Neural cell (in vitro differentiated cells): ENCODE results near the gene MACROD1. TPM values are rescaled to one million over a fixed set of nuclear protein-coding genes. Genes with fewer than 3 reads are reported as not detected.

Source experiments
- H2AFZ ChIP-seq: fragments of 200-600, 300-800 bp; sonication (generic), shearing (Covaris generic); 2 replicates; pipeline ENCODE4 v1.6.0; 2014; ENCODE audit warnings: low read depth, mild to moderate bottlenecking, antibody characterized with exemption, low read length, moderate library complexity
- H3F3A ChIP-seq: fragments of 200-600 bp; shearing (Covaris generic); 2 replicates; pipeline ENCODE4 v1.6.1; 2016; ENCODE audit warnings: mild to moderate bottlenecking, moderate library complexity, mixed read lengths, antibody characterized with exemption, low read length; ENCODE audit not compliant: insufficient read depth, poor library complexity, severe bottlenecking
- H3K27ac ChIP-seq: fragments of 200-600, 300-800 bp; sonication (generic), shearing (Covaris generic); 2 replicates; pipeline ENCODE4 v1.5.1; 2014; ENCODE audit warnings: mild to moderate bottlenecking, low read length, moderate library complexity
- H3K27me3 ChIP-seq: fragments of 300-800, 200-600 bp; sonication (generic), shearing (Covaris generic); 2 replicates; pipeline ENCODE4 v1.6.0; 2014; ENCODE audit warnings: mild to moderate bottlenecking, low read depth, low read length, moderate library complexity; ENCODE audit not compliant: insufficient read depth
- H3K36me3 ChIP-seq: fragments of 300-800, 200-600 bp; sonication (generic), shearing (Covaris generic); 2 replicates; pipeline ENCODE4 v1.5.1; 2014; ENCODE audit warnings: mild to moderate bottlenecking, antibody characterized with exemption, low read length, moderate library complexity; ENCODE audit not compliant: insufficient read depth
- H3K4me2 ChIP-seq: fragments of 300-800, 200-600 bp; sonication (generic), shearing (Covaris generic); 2 replicates; pipeline ENCODE4 v1.6.0; 2014; ENCODE audit warnings: mild to moderate bottlenecking, low read length
- H3K4me3 ChIP-seq: fragments of 300-800, 200-600 bp; sonication (generic), shearing (Covaris generic); 2 replicates; pipeline ENCODE4 v1.5.1; 2014; ENCODE audit warnings: mild to moderate bottlenecking, low read length, moderate library complexity
- H3K79me2 ChIP-seq: fragments of 200-600 bp; shearing (Covaris generic); replicated peaks from 2 replicates; pipeline ENCODE4 v1.6.0; 2014; ENCODE audit warnings: mild to moderate bottlenecking, low read length, moderate library complexity; ENCODE audit not compliant: insufficient read depth
- H3K9ac ChIP-seq: fragments of 300-800, 200-600 bp; sonication (generic), shearing (Covaris generic); 2 replicates; pipeline ENCODE4 v1.6.1; 2016; ENCODE audit warnings: mild to moderate bottlenecking, low read length, mixed read lengths
- H3K9me2 ChIP-seq: fragments of 200-600 bp; shearing (Covaris generic); 2 replicates; pipeline ENCODE4 v1.6.1; 2016; ENCODE audit warnings: mild to moderate bottlenecking, low read length, mixed read lengths; ENCODE audit not compliant: insufficient read depth
- H3K9me3 ChIP-seq: fragments of 200-600, 300-800 bp; sonication (generic), shearing (Covaris generic); 2 replicates; pipeline ENCODE4 v1.6.1; 2016; ENCODE audit warnings: mild to moderate bottlenecking, mixed run types, low read length, moderate library complexity, mixed read lengths
- H4K20me1 ChIP-seq: fragments of 200-600 bp; shearing (Covaris generic); 2 replicates; pipeline ENCODE4 v1.6.1; 2016; ENCODE audit warnings: mild to moderate bottlenecking, mixed run types; ENCODE audit not compliant: insufficient read depth
- CTCF ChIP-seq: fragments of 450-650 bp; IDR thresholded peaks from 2 replicates; pipeline ENCODE4 v1.5.1; 2014; ENCODE audit warnings: antibody characterized with exemption, mild to moderate bottlenecking, moderate library complexity; ENCODE audit not compliant: poor library complexity, severe bottlenecking
- EP300 ChIP-seq: fragments of 450-650 bp; conservative IDR thresholded peaks from 2 replicates; pipeline ENCODE4 v1.6.1; 2014; ENCODE audit warnings: antibody characterized with exemption, mild to moderate bottlenecking, moderate library complexity; ENCODE audit not compliant: poor library complexity, severe bottlenecking
- EZH2 ChIP-seq: fragments of 200-600, 300-800 bp; shearing (Covaris generic), sonication (generic); IDR thresholded peaks from 2 replicates; pipeline ENCODE4 v1.6.1; 2014; ENCODE audit warnings: antibody characterized with exemption, low read length, borderline replicate concordance, mild to moderate bottlenecking; ENCODE audit not compliant: insufficient read depth, poor library complexity, severe bottlenecking
- MXI1 ChIP-seq: fragments of 450-650 bp; conservative IDR thresholded peaks from 2 replicates; pipeline ENCODE4 v1.6.1; 2014; ENCODE audit warnings: antibody characterized with exemption, mild to moderate bottlenecking; ENCODE audit not compliant: poor library complexity, severe bottlenecking
- POLR2AphosphoS5 ChIP-seq: IDR thresholded peaks from 2 replicates; pipeline ENCODE4 v1.6.1; 2012
- RAD21 ChIP-seq: fragments of 450-650 bp; conservative IDR thresholded peaks from 2 replicates; pipeline ENCODE4 v1.6.1; 2014; ENCODE audit warnings: antibody characterized with exemption, mild to moderate bottlenecking, moderate library complexity
- REST ChIP-seq: IDR thresholded peaks from 2 replicates; pipeline ENCODE4 v1.6.1; 2012; ENCODE audit warnings: borderline replicate concordance
- SMC3 ChIP-seq: fragments of 450-650 bp; conservative IDR thresholded peaks from 2 replicates; pipeline ENCODE4 v1.6.1; 2014; ENCODE audit warnings: antibody characterized with exemption, mild to moderate bottlenecking, moderate library complexity; ENCODE audit not compliant: poor library complexity
- TAF1 ChIP-seq: IDR thresholded peaks from 2 replicates; pipeline ENCODE4 v1.6.1; 2012; ENCODE audit warnings: low read depth
- polyA plus RNA-seq: library from polyadenylated mRNA; depleted of rRNA; stranded (reverse); fragments of >200 nt; gene quantifications from 2 replicates; pipeline ENCODE4 v1.2.3, GENCODE V29; 2014

The MACROD1 gene
- polyA plus RNA-seq, 1 donor from 2014 or later: 30.8 TPM

- H4K20me1 ChIP-seq: no peaks in the 10 kb centered on the region
- H3K9me3 ChIP-seq: no peaks in the 10 kb centered on the region
- peaks cover 6% of the 10 kb centered on the region for H3K36me3 ChIP-seq
- H3K4me2 ChIP-seq: no peak overlapping the region
- H3K9ac ChIP-seq: no peak overlapping the region
- H3K79me2 ChIP-seq: no peaks in the 10 kb centered on the region
- no peak overlapping the region for H2AFZ ChIP-seq
- no peak for TF ChIP-seq RAD21
- TF ChIP-seq REST: no peak
- no peak for TF ChIP-seq SMC3
- TF ChIP-seq CTCF: no peak
- no peak for TF ChIP-seq EP300
- no peak for TF ChIP-seq MXI1
- TF ChIP-seq EZH2: no peak
- no peak for TF ChIP-seq POLR2AphosphoS5
- no peak for TF ChIP-seq TAF1
- no peaks in the 10 kb centered on the region for H3K27me3 ChIP-seq
- H3K9me2 ChIP-seq: no peaks in the 10 kb centered on the region
- no peak overlapping the region for H3K4me3 ChIP-seq
- no peaks in the 10 kb centered on the region for H3F3A ChIP-seq
- H3K27ac ChIP-seq: no peak overlapping the region
Observed at GRCh38 chr11:64202992-64203391, 37.1 kb upstream of the MACROD1 start.

- TF ChIP-seq SMC3 (no peak), RAD21 (no peak), TAF1 (no peak), EZH2 (no peak), EP300 (no peak), MXI1 (no peak), CTCF (no peak), REST (no peak), POLR2AphosphoS5 (no peak)
- H3K9me2 ChIP-seq: no peaks in the 10 kb centered on the region
- no peaks in the 10 kb centered on the region for H3K79me2 ChIP-seq
- H4K20me1 ChIP-seq: no peaks in the 10 kb centered on the region
- no peaks in the 10 kb centered on the region for H3K9me3 ChIP-seq
- H3K4me3 ChIP-seq: no peak overlapping the region
- no peak overlapping the region for H2AFZ ChIP-seq
- peaks cover 6% of the 10 kb centered on the region for H3K36me3 ChIP-seq
- H3K27ac ChIP-seq: no peak overlapping the region
- no peak overlapping the region for H3K9ac ChIP-seq
- no peaks in the 10 kb centered on the region for H3K27me3 ChIP-seq
- no peak overlapping the region for H3K4me2 ChIP-seq
- H3F3A ChIP-seq: no peaks in the 10 kb centered on the region
Observed at GRCh38 chr11:64201543-64201942, 35.6 kb upstream of the MACROD1 start.
